Coronary artery (tissue), 2 donors: ENCODE measurements around the gene DOCK1.

Source experiments
- DNase-seq: peaks from one replicate; pipeline ENCODE4 v3.0.0-alpha.2; 2017; ENCODE audit warnings: low spot score
- H3K27ac ChIP-seq, 2 donors: fragments of 200-600 bp; sonication (generic); one replicate each; pipeline ENCODE4 v1.5.1; 2016 to 2019
- H3K4me3 ChIP-seq: fragments of 200-600 bp; sonication (generic); 2 replicates; pipeline ENCODE4 v1.5.1; 2016; ENCODE audit warnings: mild to moderate bottlenecking, moderate library complexity
- CTCF ChIP-seq: fragments of 200-600 bp; sonication (generic); IDR thresholded peaks from one replicate; pipeline ENCODE4 v1.5.1; 2019; ENCODE audit warnings: antibody characterized with exemption

DOCK1 gene

GRCh38 chr10:127034790-127035189 is 129.6 kb downstream of the DOCK1 start:
- no peak for DNase-seq
- H3K27ac ChIP-seq: no peak overlapping the region

DNA sequence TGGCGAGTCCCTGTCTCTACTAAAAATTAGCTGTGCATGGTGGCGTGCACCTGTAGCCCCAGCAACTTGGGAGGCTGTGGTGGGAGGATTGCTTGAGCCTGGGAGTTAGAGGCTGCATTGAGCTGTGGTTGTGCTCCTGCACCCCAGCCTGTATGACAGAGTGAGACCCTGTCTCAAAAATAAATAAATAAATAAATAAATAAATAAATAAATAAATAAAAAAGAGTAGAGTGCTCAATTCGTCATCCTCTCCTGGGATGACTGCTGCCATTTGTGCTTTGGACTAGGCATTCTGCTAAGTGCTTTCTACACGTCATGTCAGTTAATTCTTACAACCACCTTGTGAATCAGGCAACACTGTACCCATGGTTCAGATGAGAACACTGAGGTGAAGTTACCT is 130.6 kb downstream of the DOCK1 start:
- H3K27ac ChIP-seq: no peak overlapping the region
- H3K4me3 ChIP-seq: no peak overlapping the region
- no peak for DNase-seq
- TF ChIP-seq CTCF: no peak

More at GRCh38 chr10:127034790-127035189, 129.6 kb downstream of the DOCK1 start:
- no peak for TF ChIP-seq CTCF
- no peak overlapping the region for H3K4me3 ChIP-seq

GRCh38 chr10:127036987-127037386 is 131.8 kb downstream of the DOCK1 start:
- no peak overlapping the region for H3K27ac ChIP-seq
- H3K4me3 ChIP-seq: no peak overlapping the region
- DNase-seq: no peak
- TF ChIP-seq CTCF: no peak

GRCh38 chr10:127039435-127039834 is 134.2 kb downstream of the DOCK1 start:
- no peak for TF ChIP-seq CTCF
- Histone ChIP-seq H3K27ac (no peak overlapping the region), H3K4me3 (no peak overlapping the region)
- DNase-seq: no peak

- no peak overlapping the region for H3K4me3 ChIP-seq
- no peak for TF ChIP-seq CTCF
Measured at GRCh38 chr10:127040756-127041155, 135.5 kb downstream of the DOCK1 start.

DNA sequence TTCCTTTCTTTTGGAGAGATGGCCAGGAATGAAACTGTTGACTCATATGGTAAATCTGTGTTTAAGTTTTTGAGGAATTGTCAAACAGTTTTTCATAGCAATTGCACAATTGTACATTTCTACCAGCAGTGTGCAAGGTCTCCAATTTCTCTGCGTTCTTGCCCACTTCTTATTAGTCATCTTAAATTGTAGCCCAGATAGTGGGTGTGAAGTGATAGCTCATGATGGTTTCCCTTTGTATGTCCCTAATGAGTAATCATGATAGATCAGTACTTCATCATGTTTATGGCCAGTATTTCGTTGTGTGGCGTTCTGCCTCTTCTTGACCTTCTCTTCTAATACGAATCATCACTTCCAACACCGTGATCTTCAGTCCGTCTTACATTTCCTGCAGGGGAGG is 136.3 kb downstream of the DOCK1 start:
- no peak for TF ChIP-seq CTCF
- no peak for DNase-seq
- H3K4me3 ChIP-seq: no peak overlapping the region
- H3K27ac ChIP-seq: no peak overlapping the region

More at GRCh38 chr10:127040756-127041155, 135.5 kb downstream of the DOCK1 start:
- no peak overlapping the region for H3K27ac ChIP-seq
- DNase-seq: no peak

DNA sequence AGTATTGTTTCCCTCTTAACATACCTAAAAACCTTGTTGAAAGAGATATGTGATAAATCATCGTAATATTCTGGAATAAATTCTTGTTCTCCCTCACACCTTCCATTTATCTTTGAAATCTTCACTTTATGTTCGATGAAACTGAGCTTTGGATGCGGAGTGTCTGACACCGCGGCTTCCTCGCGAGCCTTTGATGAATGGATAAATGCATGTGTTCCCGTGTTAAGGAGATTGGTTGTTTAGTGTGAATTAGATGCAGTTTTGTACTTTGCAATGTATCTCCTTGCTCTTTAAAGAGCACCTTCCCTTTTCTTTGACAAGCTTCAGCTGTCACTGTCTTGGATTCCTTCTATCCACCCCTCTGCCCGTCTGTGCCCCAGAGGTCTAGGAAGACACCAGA is 138.1 kb downstream of the DOCK1 start:
- DNase-seq: no peak
- no peak overlapping the region for H3K27ac ChIP-seq
- TF ChIP-seq CTCF: no peak
- no peak overlapping the region for H3K4me3 ChIP-seq
